GM18508 (cell line): Measurements from ENCODE around the gene DCLRE1A.

ENCODE experiments used
- ATAC-seq: cut with Tn5 transposase; IDR thresholded peaks from one replicate; pipeline ENCODE4 v1.9.1; 2021; ENCODE audit warnings: moderate number of reproducible peaks; ENCODE audit not compliant: insufficient read depth, unreplicated experiment

Gene DCLRE1A

DNA sequence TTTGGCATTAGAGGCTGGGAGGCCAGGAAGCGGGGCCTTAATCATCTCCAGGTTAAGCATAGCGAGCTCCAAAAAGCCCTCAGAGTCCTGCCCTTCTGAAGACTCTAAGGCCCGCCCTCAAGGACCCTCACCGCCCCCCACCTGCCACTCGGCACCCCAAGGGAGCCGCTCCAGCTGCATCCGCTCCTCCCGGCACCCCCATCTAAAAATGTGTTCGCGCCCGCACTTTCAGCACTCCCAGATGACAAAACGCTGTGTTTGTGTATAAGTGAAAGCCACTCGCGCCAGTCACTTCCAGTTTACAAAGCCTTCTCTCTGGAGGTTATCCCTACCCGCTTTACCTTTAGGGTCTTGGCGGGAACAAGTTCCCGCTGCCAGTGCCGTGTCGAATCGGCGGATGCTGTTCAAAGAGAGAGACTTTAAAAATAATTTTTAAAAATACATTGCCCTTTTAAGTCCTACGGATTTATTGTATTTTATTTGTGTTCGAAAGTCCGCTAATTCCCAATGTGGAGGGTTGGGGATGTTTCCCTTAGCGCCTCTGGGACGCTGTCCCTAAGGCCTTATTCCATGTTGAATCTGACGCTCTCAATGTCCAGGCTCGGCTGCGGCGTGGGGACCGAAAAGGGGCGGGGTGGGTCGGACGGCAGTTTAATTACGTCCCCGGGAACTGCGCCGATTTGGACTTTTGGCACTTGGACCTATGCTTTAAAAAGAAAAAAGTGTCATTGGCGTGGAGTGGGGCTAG lies at the start of gene DCLRE1A, which contains the start of gene NHLRC2:
Gene DCLRE1A (minus strand): TSS at position 70 of the 748 bp plus-strand sequence. CDS start 900 bp downstream, outside the sequence.
Gene NHLRC2 (plus strand): TSS at position 649 of the 748 bp plus-strand sequence. CDS start 212 bp downstream, outside the sequence.
- no peak for ATAC-seq

DNA sequence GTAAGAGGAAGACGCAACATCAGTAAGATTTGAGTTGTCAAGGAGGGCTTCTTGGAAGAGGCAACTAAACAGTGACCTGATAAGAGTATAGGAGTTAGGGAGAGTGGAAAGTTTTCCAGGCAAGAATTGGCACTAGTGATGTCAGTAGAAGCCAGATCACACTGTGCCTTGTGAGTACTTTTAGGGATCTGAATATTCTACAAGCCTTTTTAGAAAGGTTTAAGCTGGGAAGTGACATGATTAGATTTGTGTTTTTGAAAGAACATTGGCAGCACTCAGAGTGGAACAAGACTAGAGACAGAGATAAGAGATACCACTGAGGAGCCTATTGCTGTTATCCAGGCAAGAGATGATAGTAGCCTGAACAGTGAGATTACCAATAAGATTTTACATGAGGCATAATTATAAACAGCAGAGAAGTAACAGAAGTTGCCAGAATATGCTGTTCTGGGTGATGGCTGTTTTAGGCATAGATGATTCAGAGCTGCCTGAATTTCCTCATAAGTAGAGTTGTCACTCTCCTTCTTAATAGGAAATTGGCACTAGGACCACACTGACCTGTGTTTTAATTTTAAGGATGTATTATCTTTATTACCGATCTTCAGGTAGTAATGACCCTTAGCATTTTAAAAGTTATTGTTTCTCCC lies 46.2 kb upstream of the DCLRE1A start:
- no peak for ATAC-seq

DNA sequence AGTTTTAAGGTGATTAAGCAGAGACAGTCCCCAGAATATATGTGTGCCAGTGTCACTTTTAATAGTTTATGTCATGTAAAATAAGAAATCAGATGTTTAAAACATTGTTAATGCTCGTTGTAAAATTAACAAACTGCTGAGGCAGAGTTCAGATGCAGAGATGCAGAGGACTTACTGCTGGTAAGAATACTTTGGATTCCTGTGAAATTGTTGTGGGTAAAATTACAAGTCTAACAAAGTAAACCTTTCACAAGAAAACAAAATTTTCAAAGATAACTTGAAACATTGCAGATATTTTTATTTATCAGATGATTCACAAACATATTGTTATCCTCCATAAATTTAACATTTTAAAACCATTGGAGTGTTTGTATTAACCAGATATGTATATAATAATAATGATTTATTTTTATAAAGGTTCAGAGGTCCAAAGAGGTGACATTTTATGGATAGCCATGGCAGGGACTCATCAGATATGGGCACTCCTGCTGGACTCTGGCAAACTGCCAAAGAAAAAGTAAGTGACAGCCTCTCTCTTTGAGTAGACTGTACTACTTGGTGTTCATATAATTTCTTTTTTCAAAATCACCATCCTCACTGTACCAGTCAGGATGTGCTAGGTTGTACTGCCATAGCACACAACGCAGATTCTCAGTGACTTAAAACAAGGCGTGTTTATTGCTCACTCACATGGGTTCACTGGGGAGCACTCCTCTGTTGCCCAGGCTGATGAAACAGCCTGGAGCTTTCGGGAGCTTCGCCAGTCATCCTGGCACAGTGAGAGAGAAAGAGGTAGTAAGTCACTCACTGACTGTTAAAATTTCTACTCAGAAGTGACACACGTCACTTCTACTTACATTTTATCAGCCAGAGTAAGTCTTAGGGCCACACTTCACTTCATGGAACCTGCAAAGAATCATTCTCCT lies 44.1 kb upstream of the DCLRE1A start:
- no peak for ATAC-seq

DNA sequence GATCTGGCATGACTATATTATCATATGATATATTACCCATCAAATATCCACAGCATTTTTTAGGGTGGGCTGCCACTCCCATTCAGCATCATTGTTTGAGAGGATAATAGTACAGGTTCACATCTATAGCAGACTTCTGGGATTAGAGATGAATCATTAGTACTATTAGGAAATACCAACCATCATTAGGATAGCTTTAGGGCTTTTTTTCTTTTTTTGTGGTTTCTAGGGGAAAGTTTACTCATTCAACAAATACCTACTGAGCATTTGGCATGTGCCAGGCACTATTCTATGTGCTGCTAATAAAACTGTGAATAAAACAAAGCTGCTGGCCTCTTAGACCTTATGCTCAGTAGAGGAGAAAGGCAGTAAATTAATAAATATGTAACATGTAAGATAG lies 41.1 kb upstream of the DCLRE1A start:
- ATAC-seq = no peak

DNA sequence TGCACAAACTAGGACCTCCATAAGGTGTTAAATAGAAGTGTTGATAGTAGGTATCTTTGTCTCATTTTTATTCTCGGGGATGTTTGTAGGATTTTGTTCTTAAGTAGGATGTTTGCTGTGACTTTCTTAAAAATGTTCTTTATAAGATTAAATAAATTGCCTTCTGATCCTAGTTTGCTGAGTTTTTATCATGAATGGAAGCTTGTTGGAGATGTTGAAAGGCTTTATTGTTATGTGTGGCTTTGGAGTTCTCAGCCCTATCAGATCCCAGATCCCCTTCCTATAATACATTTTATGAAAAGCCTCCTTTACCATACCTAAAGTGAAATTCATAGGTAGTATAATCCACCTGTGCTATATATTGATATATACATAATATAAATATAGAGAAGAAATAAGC lies 40.7 kb upstream of the DCLRE1A start:
- ATAC-seq = no peak

DNA sequence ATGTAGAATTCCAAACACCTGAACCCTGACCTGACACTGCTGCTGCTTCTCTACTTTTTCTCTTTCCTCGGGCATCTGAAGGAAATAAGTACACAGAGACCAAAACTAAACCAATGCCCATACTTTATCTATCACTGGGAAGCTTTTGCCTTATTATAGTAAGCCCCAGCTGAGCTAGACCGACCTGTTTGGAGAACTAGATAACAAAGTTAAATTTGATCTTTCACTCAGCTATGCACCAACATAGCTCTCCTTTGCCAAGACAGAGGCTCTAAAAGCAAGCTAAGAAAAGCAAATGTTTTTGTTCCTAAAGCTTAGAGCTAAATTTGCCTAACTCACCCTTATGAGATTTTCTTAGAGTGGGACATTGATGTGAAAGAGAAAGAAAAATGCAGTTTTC lies 39.7 kb upstream of the DCLRE1A start:
- no peak for ATAC-seq

DNA sequence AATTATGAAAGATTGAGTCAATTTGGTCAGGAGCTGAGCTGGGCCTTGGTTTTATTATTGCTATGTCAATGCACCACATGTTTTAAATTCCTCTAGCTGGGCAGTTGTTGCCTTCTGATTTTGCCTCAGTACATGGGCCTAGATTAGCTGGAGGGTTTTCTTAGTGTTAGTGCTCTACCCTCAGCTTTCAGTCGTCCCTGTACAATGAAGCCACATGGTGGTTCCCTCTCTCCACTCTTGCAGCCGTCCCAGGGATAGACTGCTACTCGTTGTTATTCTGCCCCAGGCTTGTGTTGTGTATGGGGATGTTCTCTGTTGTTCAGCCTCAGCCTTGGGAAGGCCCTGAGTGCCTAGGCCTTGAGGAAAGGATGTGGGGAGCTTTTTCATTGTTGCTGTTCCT lies 37.6 kb upstream of the DCLRE1A start:
- no peak for ATAC-seq

DNA sequence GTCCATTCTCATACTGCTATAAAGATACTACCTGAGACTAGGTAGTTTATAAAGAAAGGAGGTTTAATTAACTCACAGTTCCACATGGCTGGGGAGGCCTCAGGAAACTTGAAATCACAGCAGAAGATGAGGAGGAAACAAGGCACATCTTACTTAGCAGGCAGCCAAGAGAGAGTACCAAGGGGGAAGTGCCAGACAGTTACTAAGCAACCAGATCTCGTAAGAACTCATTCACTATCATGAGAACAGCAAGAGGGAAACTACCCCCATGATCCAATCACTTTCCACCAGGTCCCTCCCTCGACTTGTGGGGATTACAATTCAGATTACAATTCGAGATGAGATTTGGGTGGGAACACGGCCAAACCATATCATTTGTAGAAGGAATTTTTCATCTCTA lies 36.9 kb upstream of the DCLRE1A start:
- no peak for ATAC-seq

DNA sequence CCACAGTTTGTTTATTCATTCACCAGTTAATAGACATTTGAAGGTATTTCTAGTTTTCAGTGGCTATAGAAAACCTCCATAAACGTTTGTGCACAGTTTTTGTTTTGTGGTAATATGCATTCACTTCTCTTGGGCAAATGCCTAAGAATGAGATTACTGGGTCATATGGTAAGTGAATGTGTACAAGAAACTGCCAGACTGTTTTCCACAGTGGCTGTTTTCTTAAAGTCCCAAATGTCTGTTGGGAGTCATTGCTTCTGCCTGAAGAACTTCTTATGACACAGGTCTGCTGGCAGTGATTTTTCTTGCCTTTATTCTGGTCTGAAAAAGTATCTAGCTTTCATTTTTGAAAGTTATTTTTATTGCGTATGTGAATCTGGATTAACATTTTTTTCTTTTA lies 36.0 kb upstream of the DCLRE1A start:
- no peak for ATAC-seq

DNA sequence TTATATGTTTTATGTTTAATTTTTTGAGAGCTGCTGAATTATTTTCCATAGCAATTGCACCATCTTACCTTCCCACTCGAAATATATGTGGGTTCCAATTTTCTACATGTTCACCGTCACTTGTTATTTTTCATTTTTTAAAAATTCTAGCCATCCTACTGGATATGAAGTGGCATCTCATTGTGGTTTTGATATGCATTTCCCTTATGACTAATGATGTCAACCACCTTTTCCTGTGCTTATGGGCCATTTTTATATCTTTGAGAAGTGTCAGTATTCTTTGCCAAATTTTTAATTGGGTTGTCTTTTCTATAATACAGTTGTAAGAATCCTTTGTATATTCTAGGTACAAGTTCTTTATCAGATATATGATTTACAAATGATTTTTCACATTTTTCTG lies 28.4 kb upstream of the DCLRE1A start:
- no peak for ATAC-seq

DNA sequence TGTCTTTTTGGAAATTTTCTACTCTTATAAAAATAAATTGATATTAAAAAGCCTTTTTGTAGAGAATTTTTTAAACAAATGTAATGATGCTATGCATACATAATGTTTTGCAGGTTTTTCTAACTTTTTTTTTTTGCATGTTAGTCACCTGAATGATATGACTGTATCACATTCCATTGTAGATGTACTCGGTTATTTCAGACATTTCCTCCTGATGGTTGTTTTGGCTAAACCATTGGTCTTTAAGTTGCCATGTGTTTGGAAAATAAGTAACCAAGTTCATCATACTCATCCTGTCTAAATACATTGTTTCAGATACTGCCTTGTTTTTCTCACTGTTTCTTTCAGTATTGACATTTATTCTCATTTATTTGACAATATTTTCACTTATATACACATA lies 26.4 kb upstream of the DCLRE1A start:
- no peak for ATAC-seq

DNA sequence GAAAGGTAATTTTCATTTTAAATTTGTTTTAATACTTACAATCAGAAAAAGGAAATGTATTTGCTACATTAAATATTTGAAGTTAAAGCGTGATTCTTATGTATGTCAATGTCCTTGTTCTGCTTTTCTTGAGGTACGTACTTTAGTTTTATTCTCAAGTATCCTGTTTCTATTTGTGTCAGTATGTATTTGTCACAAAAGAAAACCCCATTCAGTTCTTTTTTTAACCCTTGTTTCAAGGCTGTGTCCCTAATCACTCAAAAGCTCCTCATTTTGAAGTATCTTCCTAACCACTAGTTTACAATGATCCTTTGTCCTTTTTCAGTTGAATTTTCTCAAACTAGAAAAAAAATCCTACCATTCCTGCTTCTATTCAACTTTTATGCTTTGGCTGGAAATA lies 25.8 kb upstream of the DCLRE1A start:
- peak; percentile 87 for ATAC-seq

DNA sequence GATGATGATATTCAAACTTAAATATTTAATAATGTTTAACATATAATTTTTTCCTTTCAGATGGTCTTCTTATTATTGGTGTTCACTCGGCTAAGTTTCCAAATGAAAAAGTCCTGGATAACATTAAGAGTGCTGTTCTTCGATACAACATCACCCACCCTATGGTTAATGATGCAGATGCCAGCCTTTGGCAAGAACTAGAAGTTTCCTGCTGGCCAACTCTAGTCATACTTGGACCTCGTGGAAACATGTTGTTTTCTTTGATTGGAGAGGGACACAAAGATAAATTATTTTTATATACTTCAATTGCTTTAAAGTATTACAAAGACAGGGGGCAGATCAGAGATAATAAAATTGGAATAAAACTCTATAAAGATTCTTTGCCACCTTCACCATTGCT lies 22.6 kb upstream of the DCLRE1A start:
- no peak for ATAC-seq

DNA sequence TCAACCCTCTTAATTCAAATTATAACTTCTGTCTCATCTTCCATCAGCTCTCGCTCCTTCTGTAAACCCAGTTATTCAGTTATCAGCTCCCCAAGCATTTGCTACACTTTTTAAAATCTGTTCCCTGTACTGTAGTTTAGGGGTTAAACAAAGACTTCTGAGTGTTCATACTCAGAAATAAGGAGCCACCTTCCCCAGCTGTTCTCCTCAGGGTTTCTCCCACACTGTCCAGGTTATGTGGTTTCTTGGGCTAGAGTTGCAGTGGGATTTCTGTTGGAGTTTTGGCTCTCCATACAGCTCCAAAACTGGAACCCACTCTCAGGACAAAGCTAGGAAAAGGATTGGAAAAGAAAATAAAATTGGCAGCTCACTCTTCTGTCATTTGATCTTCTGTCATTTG lies 21.3 kb upstream of the DCLRE1A start:
- no peak for ATAC-seq

DNA sequence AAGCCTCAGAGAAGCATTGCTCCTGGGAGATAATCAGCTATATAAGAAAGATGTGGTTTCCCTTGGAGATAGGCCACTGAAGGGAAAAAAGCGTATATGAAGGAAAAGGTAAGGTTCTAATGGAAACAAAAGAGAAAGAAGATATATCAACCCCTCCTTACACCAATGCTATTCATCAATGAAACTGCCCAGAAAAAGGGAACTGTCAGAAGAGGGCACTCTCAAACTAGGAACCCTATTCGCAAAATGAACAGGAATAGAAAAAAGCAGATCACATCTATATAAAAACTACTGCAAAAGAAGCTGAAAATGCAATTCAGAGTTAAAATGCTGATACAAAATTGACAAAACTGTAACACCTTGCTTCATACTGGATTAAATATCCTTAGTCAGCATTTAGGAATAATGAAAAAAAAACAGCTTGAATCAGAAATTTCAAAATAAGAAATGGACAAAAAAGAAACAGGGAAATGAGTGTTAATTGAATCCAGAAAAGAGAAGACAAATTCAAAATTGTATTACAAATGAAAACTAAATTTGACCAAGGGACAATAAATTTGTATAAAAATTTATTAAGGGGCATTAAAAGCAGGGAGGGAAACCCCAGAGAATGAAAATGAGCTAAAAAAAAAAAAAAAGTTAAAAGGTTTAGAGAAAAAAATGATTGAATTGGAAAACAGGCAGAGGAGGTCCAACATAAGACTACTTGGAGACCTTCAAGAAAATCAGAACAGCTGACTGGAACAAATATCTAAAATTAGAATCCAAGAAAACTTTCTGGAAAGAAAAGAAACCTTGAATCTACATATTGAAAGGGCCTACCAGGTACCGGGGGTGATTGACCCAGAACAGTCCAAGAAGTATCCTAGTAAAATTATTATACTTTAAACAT lies 18.5 kb upstream of the DCLRE1A start:
- no peak for ATAC-seq

DNA sequence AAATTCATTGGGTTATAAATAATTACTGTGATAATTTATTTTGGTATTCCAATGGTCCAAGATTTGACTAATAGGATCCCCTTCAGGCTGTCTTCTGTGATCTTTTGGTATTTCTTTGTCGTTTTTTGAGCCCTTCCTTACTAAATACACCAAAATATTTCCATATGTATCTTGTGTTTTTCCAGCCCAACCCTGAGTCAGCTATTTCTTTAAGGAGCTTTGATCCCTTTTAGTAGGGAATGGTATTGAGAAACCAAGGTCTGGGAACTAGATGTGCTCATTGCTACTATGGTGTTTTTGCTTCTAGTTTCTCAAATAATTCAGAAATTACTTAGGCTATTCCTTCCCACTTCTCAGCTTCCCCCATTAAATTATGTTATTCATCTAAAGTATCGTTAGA lies 15.9 kb upstream of the DCLRE1A start:
- ATAC-seq = no peak

DNA sequence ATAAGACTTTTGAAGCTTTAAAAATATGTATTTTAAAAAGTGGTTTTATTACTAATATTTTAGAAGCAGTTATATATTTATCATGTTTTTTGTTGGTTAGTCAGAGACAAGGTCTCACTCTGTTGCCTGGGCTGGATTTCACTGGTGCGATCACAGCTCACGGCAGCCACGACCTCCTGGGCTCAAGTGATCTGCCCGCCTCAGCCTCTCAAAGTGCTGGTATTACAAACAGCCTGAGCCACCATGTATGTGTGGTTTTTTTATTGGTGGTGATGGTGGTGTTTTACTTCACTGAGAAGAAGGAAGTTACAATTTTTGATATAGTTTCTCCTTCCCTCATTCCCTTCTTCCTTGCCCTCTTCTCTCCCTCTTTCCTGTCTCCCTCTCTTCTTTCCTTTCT lies 14.0 kb upstream of the DCLRE1A start:
- no peak for ATAC-seq

DNA sequence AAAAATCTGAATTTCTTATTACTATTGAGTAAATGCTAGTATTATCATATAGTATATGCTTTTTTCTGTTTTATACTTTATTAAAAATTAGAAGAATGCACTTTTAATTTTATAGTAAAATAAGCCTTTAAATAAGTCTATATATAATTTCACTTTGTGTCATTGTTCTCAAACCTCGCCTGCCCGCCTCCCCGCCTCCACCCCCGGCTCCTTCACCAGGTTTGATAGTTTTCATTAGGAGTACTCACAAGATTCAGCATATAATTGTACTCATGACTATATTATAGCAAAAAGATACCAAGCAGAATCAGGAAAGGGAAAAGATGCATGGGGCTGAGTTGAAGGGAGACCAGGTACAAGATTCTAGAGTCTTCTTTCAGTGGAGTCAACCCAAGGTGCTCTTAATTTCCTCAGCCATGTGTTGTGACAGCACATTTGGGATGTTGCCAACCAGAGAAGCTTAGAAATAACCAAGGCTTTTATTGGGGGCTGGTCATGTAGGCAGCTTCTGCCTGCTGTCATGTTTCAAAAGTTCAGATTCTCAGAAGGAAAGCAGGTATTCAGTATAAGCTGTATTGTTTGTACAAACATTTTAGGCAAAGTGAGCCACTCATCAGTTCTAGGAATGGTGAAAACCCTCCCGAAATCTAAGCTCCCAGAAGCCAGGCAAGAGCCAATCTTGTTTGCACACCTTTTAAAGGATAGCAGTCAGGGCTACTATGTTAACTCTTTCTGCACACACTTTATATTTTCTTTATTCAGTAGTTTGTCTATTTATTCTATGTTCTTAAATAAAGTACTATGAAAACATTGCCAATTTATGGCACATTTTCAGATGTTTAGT lies 12.9 kb upstream of the DCLRE1A start:
- ATAC-seq = no peak

DNA sequence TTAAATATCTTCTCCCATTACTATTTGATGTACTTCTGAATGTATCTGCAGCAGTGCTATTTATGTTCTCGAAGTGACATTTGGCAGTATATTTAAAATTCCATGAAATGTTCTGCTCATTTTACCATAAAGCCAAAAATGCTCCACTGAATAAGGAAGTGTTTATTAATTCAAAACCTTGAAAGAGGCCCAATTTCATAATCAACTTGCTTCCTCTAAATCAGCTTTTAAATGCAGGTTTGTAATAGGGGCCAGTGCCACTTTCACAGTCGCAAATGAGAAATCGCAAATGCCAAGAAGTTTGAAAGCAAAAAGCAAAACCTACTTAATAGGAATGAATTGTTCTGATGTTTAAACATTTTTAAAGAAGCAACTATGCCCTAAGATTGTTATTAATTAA lies 12.0 kb upstream of the DCLRE1A start:
- ATAC-seq = no peak
